CD8-positive, alpha-beta memory T cell (primary cell): ENCODE results near the gene PANX2. TPM values are rescaled to one million over a fixed set of nuclear protein-coding genes. Genes with fewer than 3 reads are reported as not detected.

Experiments
- CTCF ChIA-PET: fragments of 350-600 bp; sonication (Branson Sonifier 250); formaldehyde crosslinking; loops from one replicate; lab custom pipeline; 2021; ENCODE audit warnings: antibody characterized with exemption; lab: Charles Lee
- POLR2A ChIA-PET: fragments of 350-600 bp; sonication (Branson Sonifier 250); formaldehyde crosslinking; loops from one replicate; lab custom pipeline; 2021; ENCODE audit warnings: antibody characterized with exemption; lab: Charles Lee
- DNase-seq, 5 donors: peaks; one replicate each; pipeline versions ENCODE4 v3.0.0 to v3.0.0-alpha.2; 2020 to 2022; ENCODE audit warnings: mixed read lengths in 1 of 5
- H3K27ac ChIP-seq: one replicate; pipeline ENCODE4 v1.7.0; 2013; ENCODE audit warnings: low read depth, mild to moderate bottlenecking, low read length, moderate library complexity
- H3K27me3 ChIP-seq: 2 replicates; pipeline ENCODE4 v1.7.0; 2013; ENCODE audit warnings: low read length, mild to moderate bottlenecking; ENCODE audit not compliant: insufficient read depth, poor library complexity, severe bottlenecking
- H3K36me3 ChIP-seq: 2 replicates; pipeline ENCODE4 v1.7.0; 2013; ENCODE audit warnings: mild to moderate bottlenecking, low read length, moderate library complexity; ENCODE audit not compliant: insufficient read depth
- H3K4me1 ChIP-seq: 2 replicates; pipeline ENCODE4 v1.7.0; 2013; ENCODE audit warnings: mild to moderate bottlenecking, low read length, moderate library complexity; ENCODE audit not compliant: insufficient read depth
- H3K4me3 ChIP-seq: 2 replicates; pipeline ENCODE4 v1.7.0; 2013; ENCODE audit warnings: mild to moderate bottlenecking, low read length
- H3K9me3 ChIP-seq: 2 replicates; pipeline ENCODE4 v1.7.0; 2013; ENCODE audit warnings: mild to moderate bottlenecking, low read length
- H3K27ac Mint-ChIP-seq, 8 donors: one replicate each; pipeline ENCODE4 v1.8.0; 2020 to 2021; ENCODE audit warnings: mixed read lengths in 8 of 8, mild to moderate bottlenecking in 6 of 8, inconsistent platforms in 3 of 8, moderate library complexity in 3 of 8
- H3K27me3 Mint-ChIP-seq, 2 donors: one replicate each; pipeline ENCODE4 v1.8.0; 2020 to 2021; ENCODE audit warnings: mixed read lengths in 2 of 2, mild to moderate bottlenecking in 1 of 2, moderate library complexity in 1 of 2
- H3K36me3 Mint-ChIP-seq, 3 donors: one replicate each; pipeline ENCODE4 v1.8.0; 2020 to 2021; ENCODE audit warnings: mixed read lengths in 3 of 3, inconsistent platforms in 1 of 3, mild to moderate bottlenecking in 1 of 3
- H3K4me1 Mint-ChIP-seq, 3 donors: one replicate each; pipeline ENCODE4 v1.8.0; 2020 to 2021; ENCODE audit warnings: mixed read lengths in 3 of 3, inconsistent platforms in 1 of 3, mild to moderate bottlenecking in 1 of 3
- H3K4me3 Mint-ChIP-seq, 7 donors: one replicate each; pipeline ENCODE4 v1.8.0; 2020 to 2021; ENCODE audit warnings: mixed read lengths in 7 of 7, mild to moderate bottlenecking in 6 of 7, moderate library complexity in 4 of 7, inconsistent platforms in 2 of 7
- H3K9me3 Mint-ChIP-seq, 5 donors: one replicate each; pipeline ENCODE4 v1.8.0; 2020 to 2022; ENCODE audit warnings: mixed read lengths in 5 of 5, mild to moderate bottlenecking in 3 of 5, moderate library complexity in 2 of 5, inconsistent platforms in 1 of 5
- polyA plus RNA-seq: library from polyadenylated mRNA; unstranded; fragments of 300-500 nt; fragmentation: Illumina TruSeq; gene quantifications from one replicate; pipeline ENCODE4 v1.2.3, GENCODE V29; 2021
- total RNA-seq, 2 experiments: library from RNA; stranded (reverse); gene quantifications; one replicate each; pipeline ENCODE4 v1.2.3, GENCODE V29; 2021

The PANX2 gene
- total and polyA plus RNA-seq, 3 experiments from 2014 or later, result 1.7 to 1.8 TPM; not detected in 1

DNA sequence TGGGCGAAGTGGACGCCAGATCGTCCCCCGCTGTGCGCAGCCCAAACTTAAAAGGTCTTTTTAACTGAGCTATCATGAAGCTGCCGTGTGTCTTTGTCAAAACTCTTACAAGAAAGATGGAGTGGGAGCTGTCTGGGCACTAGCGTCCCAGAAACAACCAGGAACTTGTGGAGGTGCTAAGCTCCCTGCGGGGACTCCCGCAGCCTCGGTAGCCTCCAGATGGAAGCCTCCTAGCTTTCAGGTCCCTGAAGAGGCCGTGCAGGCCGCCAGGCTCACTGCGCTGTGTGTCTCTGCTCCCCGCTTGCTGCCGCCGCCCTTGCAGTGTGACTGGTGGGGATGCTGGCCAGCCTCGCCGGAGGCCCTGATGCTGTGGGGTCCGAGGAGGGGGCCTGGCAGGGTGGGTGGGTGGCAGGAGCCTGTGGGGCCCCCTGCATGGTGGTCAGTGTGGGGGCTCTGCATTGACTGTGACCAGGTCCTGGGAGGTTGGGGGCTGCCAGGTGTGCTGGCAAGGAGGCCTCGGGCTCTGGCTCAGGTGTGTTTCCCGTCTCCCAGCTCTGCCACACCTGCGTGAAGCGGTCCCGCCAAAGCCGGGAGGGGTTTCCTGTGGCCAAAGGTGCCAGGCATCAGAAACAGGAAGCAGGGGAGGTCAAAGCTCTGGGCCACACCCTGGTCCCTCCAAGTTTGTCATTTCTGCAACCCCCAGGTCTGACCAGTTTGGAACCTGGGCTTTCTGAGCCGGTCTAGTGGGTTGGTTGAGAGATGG, 16.4 kb downstream of the PANX2 start:
- Histone ChIP-seq H3K27me3 (no peaks in the 10 kb centered on the region), H3K36me3 (peaks cover 7% of the 10 kb centered on the region), H3K4me1 (peaks cover 47% of the 10 kb centered on the region), H3K4me3 (peak overlapping the region; percentile 78), H3K27ac (peak overlapping the region; percentile 61), H3K9me3 (no peaks in the 10 kb centered on the region)
- DNase-seq, result peak in 3 of 5 donors; percentile 33 to 58 (median 34)
- Mint-ChIP-seq H3K36me3 (peaks cover 0 to 14% (median 2%) of the 10 kb centered on the region in 3 donors), H3K4me1 (peaks cover 29 to 53% (median 33%) of the 10 kb centered on the region in 3 donors), H3K9me3 (no peaks in the 10 kb centered on the region), H3K27me3 (peaks cover 0 to 2% of the 10 kb centered on the region in 2 donors), H3K4me3 (peak overlapping the region; percentile 94 to 98 (median 95)), H3K27ac (peak overlapping the region; percentile 90 to 100 (median 98))
- ChIA-PET CTCF (interaction anchor here (2.0 kb wide), 1 partner anchor 10 kb away, joined by 6 read pairs; no protein-coding TSS in a partner anchor), POLR2A (no interaction called here)

DNA sequence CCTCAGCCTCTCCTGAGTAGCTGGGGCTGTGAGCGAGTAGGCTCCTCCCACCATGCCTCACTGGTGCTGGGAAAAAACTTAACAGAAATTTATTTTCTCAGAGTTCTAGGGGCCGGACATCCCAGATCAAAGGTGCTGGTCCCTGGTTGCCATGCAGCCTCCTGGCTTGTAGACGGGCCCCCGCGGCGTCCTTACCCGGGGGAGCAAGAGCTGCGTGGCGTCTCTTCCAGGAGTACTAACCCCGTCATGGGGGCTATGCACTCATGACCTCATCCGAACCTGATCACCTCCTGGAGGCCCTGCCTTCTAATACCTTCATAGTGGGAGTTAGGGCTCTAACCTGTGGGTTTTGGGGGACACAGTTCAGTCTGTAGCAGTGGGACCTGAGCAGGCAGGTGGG, 17.8 kb downstream of the PANX2 start:
- DNase-seq, result no peak
- peaks cover 0 to 20% (median 2%) of the 10 kb centered on the region in 3 donors for H3K36me3 Mint-ChIP-seq
- peak overlapping the region; percentile 46 to 100 (median 90) for H3K27ac Mint-ChIP-seq

DNA sequence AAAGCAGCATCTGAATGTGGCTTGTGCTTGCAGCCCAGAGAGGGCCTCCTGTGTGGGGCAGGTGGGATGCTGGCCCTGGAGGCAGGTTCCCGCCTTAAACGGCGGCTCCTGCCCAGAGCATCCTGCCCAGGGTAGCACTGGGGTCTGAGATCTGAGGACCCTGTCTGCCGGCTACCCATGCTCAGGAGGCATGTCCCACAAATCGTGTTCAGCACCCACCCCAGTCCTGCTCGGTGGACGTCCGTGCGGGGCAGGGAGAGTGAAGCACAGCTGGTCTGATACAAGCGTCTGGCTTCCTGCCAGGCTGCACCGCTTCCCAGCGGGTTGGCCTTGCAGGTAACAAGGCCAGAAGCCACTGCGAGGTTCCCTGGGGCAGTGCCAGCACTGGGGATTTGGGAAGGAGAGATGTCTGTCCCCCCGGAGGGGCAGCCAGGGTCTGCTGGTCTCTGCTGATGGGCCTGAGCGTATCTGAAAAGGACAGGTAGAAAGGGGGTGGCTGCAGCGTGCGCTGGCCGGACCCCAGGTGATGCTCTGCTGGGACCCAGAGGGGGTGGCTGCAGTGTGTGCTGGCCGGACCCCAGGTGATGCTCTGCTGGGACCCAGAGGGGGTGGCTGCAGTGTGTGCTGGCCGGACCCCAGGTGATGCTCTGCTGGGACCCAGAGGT, 18.8 kb downstream of the PANX2 start:
- ChIA-PET CTCF (interaction anchor here (0.7 to 3.4 kb wide), 3 partner anchors 18 to 61 kb away, joined by 3 to 14 read pairs (median 3); no protein-coding TSS in a partner anchor), POLR2A (interaction anchor here (1.0 to 1.6 kb wide), 4 partner anchors 12 to 125 kb away, joined by 3 to 4 read pairs (median 4); partner anchors contain the start of genes SELENOO and TUBGCP6)
- Mint-ChIP-seq H3K9me3 (no peaks in the 10 kb centered on the region), H3K27me3 (peaks cover 0 to 6% of the 10 kb centered on the region in 2 donors), H3K36me3 (peaks cover 0 to 25% (median 2%) of the 10 kb centered on the region in 3 donors), H3K4me1 (peaks cover 35 to 65% (median 44%) of the 10 kb centered on the region in 3 donors), H3K27ac (peak overlapping the region; percentile 95 to 100 (median 100)), H3K4me3 (peak overlapping the region; percentile 84 to 93 (median 88))
- peak in 1 of 5 donors; percentile 62 for DNase-seq
- H3K27me3 ChIP-seq, result no peaks in the 10 kb centered on the region
- H3K9me3 ChIP-seq, result no peaks in the 10 kb centered on the region
- peak overlapping the region; percentile 15 for H3K27ac ChIP-seq
- H3K4me3 ChIP-seq, result peak overlapping the region; percentile 83
- peaks cover 67% of the 10 kb centered on the region for H3K4me1 ChIP-seq
- H3K36me3 ChIP-seq, result peaks cover 8% of the 10 kb centered on the region

More for the DNA sequence above, 17.8 kb downstream of the PANX2 start:
- Histone ChIP-seq H3K4me1 (peaks cover 61% of the 10 kb centered on the region), H3K27ac (no peak overlapping the region), H3K9me3 (no peaks in the 10 kb centered on the region), H3K4me3 (no peak overlapping the region), H3K36me3 (peaks cover 7% of the 10 kb centered on the region), H3K27me3 (no peaks in the 10 kb centered on the region)
- ChIA-PET CTCF (interaction anchor here (2.0 kb wide), 1 partner anchor 9 kb away, joined by 6 read pairs; no protein-coding TSS in a partner anchor), POLR2A (no interaction called here)
- H3K4me3 Mint-ChIP-seq, result peak overlapping the region in 5 of 7 donors; percentile 34 to 90 (median 59)
- H3K4me1 Mint-ChIP-seq, result peaks cover 35 to 65% (median 44%) of the 10 kb centered on the region in 3 donors
- H3K27me3 Mint-ChIP-seq, result peaks cover 0 to 6% of the 10 kb centered on the region in 2 donors
- H3K9me3 Mint-ChIP-seq, result no peaks in the 10 kb centered on the region

DNA sequence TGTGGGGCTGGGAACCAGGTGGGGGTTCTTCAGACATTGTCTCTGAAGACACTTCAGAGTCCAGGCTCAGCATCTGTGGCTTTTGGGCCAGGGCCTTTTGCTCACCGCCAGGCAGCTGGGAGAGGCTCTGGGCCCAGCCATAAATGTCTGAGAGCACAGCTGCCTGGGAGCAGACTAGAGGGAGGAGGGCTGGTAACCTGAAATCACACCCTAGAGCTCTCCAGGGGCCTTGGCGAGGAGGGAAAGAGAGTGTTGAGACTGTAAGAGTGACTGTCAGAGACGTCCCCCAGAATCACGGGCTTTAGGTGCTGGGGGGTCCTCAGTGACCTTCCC, 19.3 kb downstream of the PANX2 start:
- peak overlapping the region; percentile 84 to 96 (median 90) for H3K4me3 Mint-ChIP-seq
- DNase-seq, result no peak
- H3K9me3 Mint-ChIP-seq, result no peaks in the 10 kb centered on the region
- Histone ChIP-seq H3K27ac (peak overlapping the region; percentile 93), H3K4me1 (peaks cover 67% of the 10 kb centered on the region), H3K27me3 (no peaks in the 10 kb centered on the region), H3K9me3 (no peaks in the 10 kb centered on the region), H3K36me3 (peaks cover 13% of the 10 kb centered on the region), H3K4me3 (peak overlapping the region; percentile 83)
- peaks cover 0 to 28% (median 2%) of the 10 kb centered on the region in 3 donors for H3K36me3 Mint-ChIP-seq
- peaks cover 0 to 6% of the 10 kb centered on the region in 2 donors for H3K27me3 Mint-ChIP-seq
- ChIA-PET POLR2A (interaction anchor here (0.7 to 1.6 kb wide), 6 partner anchors 11 to 336 kb away, joined by 3 to 6 read pairs (median 4); partner anchors contain the start of genes SCO2, SELENOO and TUBGCP6), CTCF (interaction anchor here (0.7 to 3.4 kb wide), 3 partner anchors 17 to 61 kb away, joined by 3 to 14 read pairs (median 3); no protein-coding TSS in a partner anchor)
- peak overlapping the region; percentile 95 to 100 (median 100) for H3K27ac Mint-ChIP-seq
- peaks cover 35 to 61% (median 44%) of the 10 kb centered on the region in 3 donors for H3K4me1 Mint-ChIP-seq

DNA sequence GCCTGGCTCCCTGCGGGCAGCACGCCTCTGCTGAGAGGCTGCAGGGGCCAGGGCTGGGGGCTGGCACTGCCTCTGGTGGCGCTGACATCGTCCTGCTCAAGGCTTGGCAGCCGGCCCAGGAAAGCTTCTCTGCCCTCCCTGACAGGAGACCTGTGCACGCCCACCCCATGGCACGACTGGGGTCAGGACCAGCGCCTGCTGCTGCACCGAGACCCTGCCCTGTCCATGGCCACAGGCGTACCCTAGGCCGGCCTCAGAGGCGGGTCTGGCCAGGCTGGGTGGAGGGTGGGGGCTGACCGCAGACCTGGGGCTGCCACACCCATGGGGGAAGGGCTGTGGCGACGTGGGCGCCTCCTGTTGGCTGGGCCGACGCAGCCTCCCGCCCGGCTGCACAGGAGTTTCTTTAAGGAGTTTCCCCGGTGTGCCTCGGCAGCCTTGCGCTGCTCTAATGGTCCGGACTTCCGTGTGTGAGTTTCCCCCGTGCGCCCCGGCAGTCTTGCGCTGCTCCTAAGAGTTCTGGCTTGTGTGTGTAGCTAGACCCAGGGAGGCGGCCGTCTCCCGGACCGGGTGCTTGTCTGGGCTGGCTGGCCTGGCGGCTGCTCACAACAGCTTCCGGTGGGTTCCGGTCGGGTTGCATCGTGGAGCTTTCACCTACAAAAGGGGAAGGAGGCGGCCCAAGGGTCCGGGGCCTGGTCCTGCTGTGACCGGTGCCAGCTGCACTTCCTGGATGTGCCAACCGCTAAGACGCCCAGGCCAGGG, 19.8 kb downstream of the PANX2 start:
- peaks cover 63% of the 10 kb centered on the region for H3K4me1 ChIP-seq
- peaks cover 0 to 5% of the 10 kb centered on the region in 2 donors for H3K27me3 Mint-ChIP-seq
- H3K36me3 ChIP-seq, result peaks cover 14% of the 10 kb centered on the region
- peak overlapping the region; percentile 84 to 96 (median 90) for H3K4me3 Mint-ChIP-seq
- H3K27ac Mint-ChIP-seq, result peak overlapping the region; percentile 95 to 100 (median 100)
- ChIA-PET POLR2A (interaction anchor here (0.6 to 2.3 kb wide), 14 partner anchors 9 to 358 kb away, joined by 3 to 6 read pairs (median 3); partner anchors contain the start of genes SCO2, SELENOO and TUBGCP6), CTCF (interaction anchor here (0.7 to 3.4 kb wide), 12 partner anchors 17 to 567 kb away, joined by 3 to 14 read pairs (median 4); partner anchors contain the start of genes HDAC10 and SCO2)
- H3K36me3 Mint-ChIP-seq, result peaks cover 0 to 33% (median 2%) of the 10 kb centered on the region in 3 donors
- DNase-seq, result peak; percentile 72 to 90 (median 85)
- H3K27me3 ChIP-seq, result no peaks in the 10 kb centered on the region
- H3K4me3 ChIP-seq, result peak overlapping the region; percentile 83
- peaks cover 34 to 60% (median 43%) of the 10 kb centered on the region in 3 donors for H3K4me1 Mint-ChIP-seq
- H3K9me3 ChIP-seq, result no peaks in the 10 kb centered on the region
- no peaks in the 10 kb centered on the region for H3K9me3 Mint-ChIP-seq
- H3K27ac ChIP-seq, result peak overlapping the region; percentile 93

DNA sequence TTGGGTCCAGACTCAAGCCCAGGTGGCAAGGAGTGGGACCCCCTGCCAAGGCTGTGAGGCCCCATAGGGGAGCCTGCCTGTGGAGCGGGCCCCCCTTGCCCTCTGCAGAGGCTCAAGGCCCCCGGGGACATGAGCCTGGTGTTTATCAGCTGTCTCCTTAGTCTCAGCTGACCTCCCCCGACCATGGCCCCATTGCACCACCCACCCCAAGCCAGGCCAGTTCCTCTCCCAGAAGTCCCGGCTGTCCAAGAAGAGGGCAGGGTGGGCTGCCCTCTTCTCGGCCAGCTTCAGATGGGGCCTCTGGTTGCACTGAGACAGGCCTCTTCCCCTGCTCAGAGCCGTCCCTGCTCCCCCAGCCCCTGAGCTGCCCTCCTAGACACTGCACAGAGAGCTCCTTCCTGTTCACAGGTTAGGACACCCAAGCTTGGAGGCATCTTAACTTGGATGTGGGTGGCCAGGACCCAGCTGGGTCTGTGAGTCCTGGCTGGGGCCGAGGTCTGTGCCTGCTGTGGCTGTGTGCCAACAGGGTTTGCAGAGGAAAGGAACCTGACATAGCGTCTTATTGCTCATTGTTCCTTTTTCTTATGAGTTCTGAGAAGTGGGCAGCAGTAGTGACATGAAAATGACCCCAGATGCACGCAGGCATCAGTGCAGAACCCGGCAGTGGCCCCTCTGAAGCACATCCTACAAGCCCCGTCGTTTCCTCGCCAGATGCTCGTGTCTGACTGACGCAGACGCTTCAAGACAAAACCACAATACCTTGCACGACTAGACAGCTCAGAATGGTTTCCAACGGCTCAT, 20.6 kb downstream of the PANX2 start:
- no peaks in the 10 kb centered on the region for H3K9me3 ChIP-seq
- no peaks in the 10 kb centered on the region for H3K9me3 Mint-ChIP-seq
- H3K36me3 ChIP-seq, result peaks cover 14% of the 10 kb centered on the region
- peaks cover 0 to 4% of the 10 kb centered on the region in 2 donors for H3K27me3 Mint-ChIP-seq
- POLR2A ChIA-PET, result interaction anchor here (0.6 to 2.3 kb wide), 17 partner anchors 9 to 357 kb away, joined by 3 to 6 read pairs (median 3); partner anchors contain the start of genes NCAPH2, SCO2 and SELENOO
- peaks cover 32 to 58% (median 41%) of the 10 kb centered on the region in 3 donors for H3K4me1 Mint-ChIP-seq
- DNase-seq, result peak; percentile 70 to 92 (median 89)
- H3K4me3 Mint-ChIP-seq, result peak overlapping the region; percentile 84 to 96 (median 90)
- H3K4me1 ChIP-seq, result peaks cover 62% of the 10 kb centered on the region
- no peaks in the 10 kb centered on the region for H3K27me3 ChIP-seq
- peaks cover 0 to 41% (median 2%) of the 10 kb centered on the region in 3 donors for H3K36me3 Mint-ChIP-seq
- H3K27ac Mint-ChIP-seq, result peak overlapping the region; percentile 95 to 100 (median 100)
- peak overlapping the region; percentile 93 for H3K27ac ChIP-seq
- peak overlapping the region; percentile 83 for H3K4me3 ChIP-seq
- CTCF ChIA-PET, result interaction anchor here (0.7 to 3.4 kb wide), 12 partner anchors 18 to 566 kb away, joined by 3 to 14 read pairs (median 4); partner anchors contain the start of genes HDAC10 and SCO2
